ENCODE measurements around the gene MELTF. TPM values are rescaled to one million over a fixed set of nuclear protein-coding genes. Genes with fewer than 3 reads are reported as not detected.
A peak's percentile ranks its signal among the peaks of the same experiment; 100 is the strongest.

The MELTF gene
- total and polyA plus RNA-seq, 9 of the 15 experiments (the other 6 are each of a cell fraction or from before 2014, with no cell fraction given) = 0.35 to 10.5 (median 4.5) TPM

GRCh38 chr3:196969134-196969659 is 60.4 kb downstream of the MELTF start (continued):
- TF ChIP-seq, protein P1, sequence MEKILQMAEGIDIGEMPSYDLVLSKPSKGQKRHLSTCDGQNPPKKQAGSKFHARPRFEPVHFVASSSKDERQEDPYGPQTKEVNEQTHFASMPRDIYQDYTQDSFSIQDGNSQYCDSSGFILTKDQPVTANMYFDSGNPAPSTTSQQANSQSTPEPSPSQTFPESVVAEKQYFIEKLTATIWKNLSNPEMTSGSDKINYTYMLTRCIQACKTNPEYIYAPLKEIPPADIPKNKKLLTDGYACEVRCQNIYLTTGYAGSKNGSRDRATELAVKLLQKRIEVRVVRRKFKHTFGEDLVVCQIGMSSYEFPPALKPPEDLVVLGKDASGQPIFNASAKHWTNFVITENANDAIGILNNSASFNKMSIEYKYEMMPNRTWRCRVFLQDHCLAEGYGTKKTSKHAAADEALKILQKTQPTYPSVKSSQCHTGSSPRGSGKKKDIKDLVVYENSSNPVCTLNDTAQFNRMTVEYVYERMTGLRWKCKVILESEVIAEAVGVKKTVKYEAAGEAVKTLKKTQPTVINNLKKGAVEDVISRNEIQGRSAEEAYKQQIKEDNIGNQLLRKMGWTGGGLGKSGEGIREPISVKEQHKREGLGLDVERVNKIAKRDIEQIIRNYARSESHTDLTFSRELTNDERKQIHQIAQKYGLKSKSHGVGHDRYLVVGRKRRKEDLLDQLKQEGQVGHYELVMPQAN (IDR thresholded peaks at IDR 0.05; ENCODE audit: borderline replicate concordance) = no peak
- TF ChIP-seq CHAMP1 (IDR thresholded peaks at IDR 0.05) (no peak), ZNF175 (CRISPR knock-in tag; IDR thresholded peaks at IDR 0.05; ENCODE audit: low read depth) (no peak), HMBOX1 (IDR thresholded peaks at IDR 0.05) (no peak), ZC3H11A (IDR thresholded peaks at IDR 0.05; ENCODE audit: low read depth, low read length) (no peak), PTRF (tag; IDR thresholded peaks at IDR 0.05) (no peak), KLF1 (tag; IDR thresholded peaks at IDR 0.05) (no peak), FOXP1 (CRISPR knock-in tag; IDR thresholded peaks at IDR 0.05) (no peak), CEBPG (CRISPR knock-in tag; IDR thresholded peaks at IDR 0.05) (no peak), CEBPG (tag; conservative IDR thresholded peaks at IDR 0.05 in 1 of 2, IDR thresholded peaks at IDR 0.05 in 1 of 2) (no peak), DNMT1 (IDR thresholded peaks at IDR 0.05) (no peak), FOXA3 (CRISPR knock-in tag; conservative IDR thresholded peaks at IDR 0.05 in 1 of 2, IDR thresholded peaks at IDR 0.05 in 1 of 2) (no peak), ZNF589 (CRISPR knock-in tag; IDR thresholded peaks at IDR 0.05; ENCODE audit: low read depth) (peak; percentile 18; the same call in 1 of the 2 replicates)
- TF ChIP-seq, protein P2, sequence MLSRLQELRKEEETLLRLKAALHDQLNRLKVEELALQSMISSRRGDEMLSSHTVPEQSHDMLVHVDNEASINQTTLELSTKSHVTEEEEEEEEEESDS (CRISPR knock-in tag; IDR thresholded peaks at IDR 0.05) = no peak

All from K562 (cell line).